Caco-2 (cell line): ENCODE results near the gene EDC4. TPM values are rescaled to one million over a fixed set of nuclear protein-coding genes. Genes with fewer than 3 reads are reported as not detected.

Experiments
- BruUV-seq: library from RNA; stranded (reverse); fragments of 400-500 nt; replicated peaks from 2 replicates; lab custom pipeline; 2021; lab: Mats Ljungman, UMichigan
- CTCF ChIA-PET: fragments of 300-600 bp; sonication (Branson Sonifier 250); formaldehyde crosslinking; loops from one replicate; lab custom pipeline; 2022; ENCODE audit warnings: antibody characterized with exemption; lab: Charles Lee
- POLR2A ChIA-PET: fragments of 300-600 bp; sonication (Branson Sonifier 250); formaldehyde crosslinking; loops from one replicate; lab custom pipeline; 2022; ENCODE audit warnings: antibody characterized with exemption; lab: Charles Lee
- DNase-seq, 2 experiments: peaks; one replicate each; pipeline versions ENCODE4 v3.0.0 to v3.0.0-alpha.2; 2020 to 2022
- H3K27me3 ChIP-seq: replicated peaks from 2 replicates; pipeline ENCODE4 v1.6.0; 2011; ENCODE audit warnings: low read length; ENCODE audit not compliant: control insufficient read depth, insufficient read depth
- H3K36me3 ChIP-seq: 2 replicates; pipeline ENCODE4 v1.5.1; 2011; ENCODE audit warnings: low read length; ENCODE audit not compliant: control insufficient read depth, insufficient read depth
- H3K4me1 ChIP-seq: fragments of 250-450 bp; sonication (Bioruptor Pico); 2 replicates; pipeline ENCODE4 v1.5.1; 2020; ENCODE audit warnings: mild to moderate bottlenecking
- H3K4me3 ChIP-seq: 2 replicates; pipeline ENCODE4 v1.5.1; 2011; ENCODE audit warnings: low read depth, mild to moderate bottlenecking, control low read depth, low read length
- H3K9me3 ChIP-seq: fragments of 250-450 bp; sonication (Bioruptor Pico); 2 replicates; pipeline ENCODE4 v1.5.1; 2020; ENCODE audit warnings: mild to moderate bottlenecking, moderate library complexity
- H3K27ac Mint-ChIP-seq: one replicate; pipeline ENCODE4 v1.8.0; 2022; ENCODE audit warnings: mixed read lengths; ENCODE audit not compliant: unreplicated experiment
- H3K27me3 Mint-ChIP-seq: one replicate; pipeline ENCODE4 v1.8.0; 2022; ENCODE audit warnings: mixed read lengths; ENCODE audit not compliant: insufficient read depth, unreplicated experiment
- H3K36me3 Mint-ChIP-seq: one replicate; pipeline ENCODE4 v1.8.0; 2022; ENCODE audit warnings: mild to moderate bottlenecking, mixed read lengths; ENCODE audit not compliant: insufficient read depth, unreplicated experiment
- H3K4me1 Mint-ChIP-seq: one replicate; pipeline ENCODE4 v1.8.0; 2022; ENCODE audit warnings: low read depth, mixed read lengths; ENCODE audit not compliant: unreplicated experiment
- H3K4me3 Mint-ChIP-seq: one replicate; pipeline ENCODE4 v1.8.0; 2022; ENCODE audit warnings: mild to moderate bottlenecking, moderate library complexity, mixed read lengths; ENCODE audit not compliant: unreplicated experiment
- H3K9me3 Mint-ChIP-seq: one replicate; pipeline ENCODE4 v1.8.0; 2022; ENCODE audit warnings: mixed read lengths; ENCODE audit not compliant: unreplicated experiment
- intact Hi-C: fragments of 100-400 bp; cut with micrococcal nuclease; formaldehyde crosslinking; loops from one replicate; pipeline ENCODE4 v1.10.0; 2022; ENCODE audit not compliant: unreplicated experiment
- total RNA-seq: library from RNA; stranded (reverse); gene quantifications from 2 replicates; pipeline ENCODE4 v1.2.3, GENCODE V29; 2022
- TF ChIP-seq, protein P1 (sequence below), 2 experiments: fragments of 200-600 bp in 1 of 2; IDR thresholded peaks; 1 replicate in 1 of 2; 2 replicates in 1 of 2; pipeline versions ENCODE4 v1.5.1 to v1.8.0; 2011 to 2022; ENCODE audit warnings: antibody characterized with exemption in 1 of 2, control low read depth in 1 of 2, inconsistent platforms in 1 of 2, low read depth in 1 of 2, low read length in 1 of 2, mild to moderate bottlenecking in 1 of 2, moderate library complexity in 1 of 2; ENCODE audit not compliant: insufficient read depth in 1 of 2, severe bottlenecking in 1 of 2, unreplicated experiment in 1 of 2

EDC4 gene
- total RNA-seq, 1 experiment from 2014 or later: 139 TPM

DNA sequence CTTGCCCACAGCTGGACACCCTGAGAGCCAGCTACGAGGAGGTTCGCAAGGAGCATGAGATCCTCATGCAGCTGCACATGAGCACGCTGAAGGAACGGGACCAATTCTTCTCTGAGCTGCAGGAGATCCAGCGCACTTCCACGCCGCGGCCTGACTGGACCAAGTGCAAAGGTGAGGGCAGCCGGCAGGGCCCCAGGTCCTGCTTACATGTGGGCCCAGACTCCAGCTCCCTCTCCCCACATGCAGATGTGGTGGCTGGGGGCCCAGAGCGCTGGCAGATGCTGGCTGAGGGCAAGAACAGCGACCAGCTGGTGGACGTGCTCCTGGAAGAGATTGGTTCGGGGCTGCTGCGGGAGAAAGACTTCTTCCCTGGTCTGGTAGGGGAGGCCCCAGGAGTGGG lies 46.9 kb upstream of the EDC4 start:
- H3K36me3 ChIP-seq: peaks cover 7% of the 10 kb centered on the region
- Mint-ChIP-seq H3K4me1 (no peaks in the 10 kb centered on the region), H3K27ac (no peak overlapping the region), H3K36me3 (peaks cover 11% of the 10 kb centered on the region), H3K27me3 (no peaks in the 10 kb centered on the region), H3K4me3 (no peak overlapping the region), H3K9me3 (no peaks in the 10 kb centered on the region)
- POLR2A ChIA-PET: no interaction called here
- BruUV-seq: no TSS peak
- no peaks in the 10 kb centered on the region for H3K27me3 ChIP-seq
- intact Hi-C loops: no loop called here
- no peak overlapping the region for H3K4me3 ChIP-seq
- TF ChIP-seq, protein P1, sequence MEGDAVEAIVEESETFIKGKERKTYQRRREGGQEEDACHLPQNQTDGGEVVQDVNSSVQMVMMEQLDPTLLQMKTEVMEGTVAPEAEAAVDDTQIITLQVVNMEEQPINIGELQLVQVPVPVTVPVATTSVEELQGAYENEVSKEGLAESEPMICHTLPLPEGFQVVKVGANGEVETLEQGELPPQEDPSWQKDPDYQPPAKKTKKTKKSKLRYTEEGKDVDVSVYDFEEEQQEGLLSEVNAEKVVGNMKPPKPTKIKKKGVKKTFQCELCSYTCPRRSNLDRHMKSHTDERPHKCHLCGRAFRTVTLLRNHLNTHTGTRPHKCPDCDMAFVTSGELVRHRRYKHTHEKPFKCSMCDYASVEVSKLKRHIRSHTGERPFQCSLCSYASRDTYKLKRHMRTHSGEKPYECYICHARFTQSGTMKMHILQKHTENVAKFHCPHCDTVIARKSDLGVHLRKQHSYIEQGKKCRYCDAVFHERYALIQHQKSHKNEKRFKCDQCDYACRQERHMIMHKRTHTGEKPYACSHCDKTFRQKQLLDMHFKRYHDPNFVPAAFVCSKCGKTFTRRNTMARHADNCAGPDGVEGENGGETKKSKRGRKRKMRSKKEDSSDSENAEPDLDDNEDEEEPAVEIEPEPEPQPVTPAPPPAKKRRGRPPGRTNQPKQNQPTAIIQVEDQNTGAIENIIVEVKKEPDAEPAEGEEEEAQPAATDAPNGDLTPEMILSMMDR (IDR thresholded peaks at IDR 0.05; ENCODE audit: insufficient read depth in 1 of 2, low read depth in 1 of 2, low read length in 1 of 2, severe bottlenecking in 1 of 2, unreplicated experiment in 1 of 2): no peak
- CTCF ChIA-PET: interaction anchor here (2.6 kb wide), 1 partner anchor 9 kb away, joined by 13 read pairs; no protein-coding TSS in a partner anchor
- no peaks in the 10 kb centered on the region for H3K9me3 ChIP-seq
- H3K4me1 ChIP-seq: no peaks in the 10 kb centered on the region
- no peak for DNase-seq

DNA sequence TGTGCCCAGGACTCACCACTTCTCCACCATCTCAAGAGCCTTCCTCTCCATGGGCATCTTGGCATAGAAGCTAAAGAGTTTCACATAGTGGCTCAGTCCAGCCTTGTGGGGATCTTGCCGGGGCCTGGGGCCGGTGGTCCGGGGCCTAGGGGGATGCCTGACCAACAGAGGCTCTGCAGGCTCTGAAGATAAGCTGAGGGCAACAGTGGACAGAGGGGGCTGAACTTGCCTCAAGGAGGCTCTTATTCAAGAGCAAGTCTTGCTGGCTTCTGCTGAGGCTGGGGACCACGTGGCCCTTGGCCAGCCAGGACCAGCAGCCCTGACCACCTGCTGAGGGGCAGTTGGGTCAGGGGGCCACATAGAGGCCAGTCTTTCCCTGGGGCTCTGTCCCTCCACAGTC lies 44.2 kb upstream of the EDC4 start:
- H3K27ac Mint-ChIP-seq: no peak overlapping the region
- H3K36me3 ChIP-seq: peaks cover 11% of the 10 kb centered on the region
- H3K27me3 Mint-ChIP-seq: no peaks in the 10 kb centered on the region
- no peaks in the 10 kb centered on the region for H3K9me3 Mint-ChIP-seq
- intact Hi-C loops: no loop called here
- no peaks in the 10 kb centered on the region; the same call in 1 of the 2 replicates for H3K4me1 ChIP-seq
- CTCF ChIA-PET: no interaction called here
- H3K4me3 ChIP-seq: no peak overlapping the region
- H3K36me3 Mint-ChIP-seq: peaks cover 20% of the 10 kb centered on the region
- TF ChIP-seq, protein P1 (IDR thresholded peaks at IDR 0.05; ENCODE audit: insufficient read depth in 1 of 2, low read depth in 1 of 2, low read length in 1 of 2, severe bottlenecking in 1 of 2, unreplicated experiment in 1 of 2): no peak
- H3K9me3 ChIP-seq: no peaks in the 10 kb centered on the region
- H3K4me3 Mint-ChIP-seq: no peak overlapping the region
- H3K4me1 Mint-ChIP-seq: peaks cover 6% of the 10 kb centered on the region
- H3K27me3 ChIP-seq: no peaks in the 10 kb centered on the region
- no TSS peak for BruUV-seq
- no peak for DNase-seq
- POLR2A ChIA-PET: no interaction called here

DNA sequence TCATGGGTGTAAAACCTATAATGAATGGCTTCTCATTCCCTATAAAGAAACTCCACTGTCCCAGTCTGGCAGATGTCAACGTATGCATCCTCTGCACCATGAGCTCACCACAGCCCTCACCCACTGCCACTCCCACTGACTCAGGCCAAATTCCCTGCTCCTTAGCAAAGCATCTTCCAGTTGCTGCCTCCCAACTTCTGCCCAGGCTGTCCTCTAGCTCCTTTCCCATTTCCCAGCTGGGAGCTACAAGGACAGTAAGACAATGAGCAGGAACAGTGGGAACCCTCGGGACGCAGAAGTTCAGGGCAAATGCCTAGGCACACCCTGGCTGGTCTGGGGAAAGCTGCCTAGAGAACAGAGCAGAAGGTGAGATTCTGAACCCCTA lies 39.8 kb upstream of the EDC4 start:
- Histone ChIP-seq H3K4me1 (no peaks in the 10 kb centered on the region; the same call in 1 of the 2 replicates), H3K9me3 (no peaks in the 10 kb centered on the region), H3K36me3 (peaks cover 11% of the 10 kb centered on the region), H3K4me3 (peak overlapping the region; percentile 83), H3K27me3 (no peaks in the 10 kb centered on the region)
- Mint-ChIP-seq H3K4me1 (peaks cover 6% of the 10 kb centered on the region), H3K36me3 (peaks cover 24% of the 10 kb centered on the region), H3K27ac (peak overlapping the region; percentile 92), H3K4me3 (peak overlapping the region; percentile 99), H3K27me3 (no peaks in the 10 kb centered on the region), H3K9me3 (no peaks in the 10 kb centered on the region)
- TF ChIP-seq, protein P1 (IDR thresholded peaks at IDR 0.05; ENCODE audit: insufficient read depth in 1 of 2, low read depth in 1 of 2, low read length in 1 of 2, severe bottlenecking in 1 of 2, unreplicated experiment in 1 of 2): no peak
- no peak for DNase-seq
- intact Hi-C loops: no loop called here
- ChIA-PET CTCF (interaction anchor here (1.0 to 2.1 kb wide), 8 partner anchors 13 to 312 kb away, joined by 3 to 14 read pairs (median 6); partner anchors contain the start of genes GFOD2, NUTF2, RANBP10 and TSNAXIP1), POLR2A (interaction anchor here (1.0 to 1.5 kb wide), 5 partner anchors 16 to 114 kb away, joined by 3 to 7 read pairs (median 3); partner anchors contain the start of genes GFOD2, RANBP10 and TSNAXIP1)
- BruUV-seq: no TSS peak
